H9 (cell line): ENCODE results near the gene NCOA4. TPM values are rescaled to one million over a fixed set of nuclear protein-coding genes. Genes with fewer than 3 reads are reported as not detected.
"Not testable (repeated sequence)": the region's sequence is repeated elsewhere in the genome, so short reads cannot be mapped to it uniquely, and the experiment has no call there.

Source experiments
- DNase-seq: peaks from one replicate; pipeline ENCODE4 v3.0.0-alpha.2; 2017
- H2AFZ ChIP-seq: one replicate; pipeline ENCODE4 v1.6.1; 2013; ENCODE audit warnings: mild to moderate bottlenecking, low read length, control low read depth, moderate library complexity
- H2AK5ac ChIP-seq: 2 replicates; pipeline ENCODE4 v1.6.1; 2013; ENCODE audit warnings: low read length, control low read depth, mixed read lengths; ENCODE audit not compliant: insufficient read length
- H2BK120ac ChIP-seq: one replicate; pipeline ENCODE4 v1.6.1; 2013; ENCODE audit warnings: low read depth, mild to moderate bottlenecking, low read length, control low read depth, inconsistent platforms; ENCODE audit not compliant: poor library complexity, severe bottlenecking
- H2BK12ac ChIP-seq: 2 replicates; pipeline ENCODE4 v1.6.1; 2013; ENCODE audit warnings: low read length, control low read depth, mixed read lengths, low read depth; ENCODE audit not compliant: insufficient read length
- H2BK15ac ChIP-seq: 2 replicates; pipeline ENCODE4 v1.6.1; 2013; ENCODE audit warnings: low read depth, low read length, control low read depth
- H2BK20ac ChIP-seq: one replicate; pipeline ENCODE4 v1.6.1; 2013; ENCODE audit warnings: low read depth, mild to moderate bottlenecking, low read length, control low read depth, inconsistent platforms; ENCODE audit not compliant: poor library complexity, severe bottlenecking
- H2BK5ac ChIP-seq: 2 replicates; pipeline ENCODE4 v1.6.1; 2013; ENCODE audit warnings: low read length, control low read depth, mixed read lengths; ENCODE audit not compliant: insufficient read length
- H3K14ac ChIP-seq: 2 replicates; pipeline ENCODE4 v1.6.1; 2013; ENCODE audit warnings: low read length, control low read depth; ENCODE audit not compliant: insufficient read depth
- H3K18ac ChIP-seq: 2 replicates; pipeline ENCODE4 v1.6.1; 2013; ENCODE audit warnings: low read depth, mild to moderate bottlenecking, mixed read lengths, low read length, control low read depth; ENCODE audit not compliant: insufficient read length
- H3K23ac ChIP-seq: 2 replicates; pipeline ENCODE4 v1.6.1; 2013; ENCODE audit warnings: low read length, control low read depth, mixed read lengths, low read depth; ENCODE audit not compliant: insufficient read length
- H3K23me2 ChIP-seq: 2 replicates; pipeline ENCODE4 v1.6.1; 2013; ENCODE audit warnings: low read depth, mild to moderate bottlenecking, mixed read lengths, low read length, control low read depth; ENCODE audit not compliant: insufficient read length, poor library complexity, severe bottlenecking
- H3K27ac ChIP-seq: 2 replicates; pipeline ENCODE4 v1.5.1; 2013; ENCODE audit warnings: low read length, control low read depth, mixed read lengths, low read depth; ENCODE audit not compliant: insufficient read length
- H3K27me3 ChIP-seq: 2 replicates; pipeline ENCODE4 v1.6.1; 2013; ENCODE audit warnings: low read length, control low read depth, inconsistent platforms; ENCODE audit not compliant: insufficient read depth
- H3K4ac ChIP-seq: 2 replicates; pipeline ENCODE4 v1.6.1; 2013; ENCODE audit warnings: low read depth, mild to moderate bottlenecking, control low read depth, inconsistent platforms, low read length, moderate library complexity
- H3K4me1 ChIP-seq: 2 replicates; pipeline ENCODE4 v1.6.1; 2013; ENCODE audit warnings: low read length, control low read depth, inconsistent platforms; ENCODE audit not compliant: insufficient read depth
- H3K4me2 ChIP-seq: 2 replicates; pipeline ENCODE4 v1.6.1; 2013; ENCODE audit warnings: low read length, control low read depth, mixed read lengths; ENCODE audit not compliant: insufficient read length, insufficient read depth
- H3K56ac ChIP-seq: 2 replicates; pipeline ENCODE4 v1.6.1; 2013; ENCODE audit warnings: low read depth, mild to moderate bottlenecking, mixed read lengths, low read length, control low read depth; ENCODE audit not compliant: insufficient read length
- H3K79me1 ChIP-seq: 2 replicates; pipeline ENCODE4 v1.6.1; 2013; ENCODE audit warnings: low read depth, mild to moderate bottlenecking, moderate library complexity, low read length, control low read depth, inconsistent platforms; ENCODE audit not compliant: insufficient read depth, poor library complexity, severe bottlenecking
- H3K79me2 ChIP-seq: 2 replicates; pipeline ENCODE4 v1.6.1; 2013; ENCODE audit warnings: low read length, control low read depth, inconsistent platforms; ENCODE audit not compliant: insufficient read depth
- H3K9ac ChIP-seq: 2 replicates; pipeline ENCODE4 v1.6.1; 2013; ENCODE audit warnings: low read length, control low read depth, mixed read lengths; ENCODE audit not compliant: insufficient read length; ENCODE audit errors: extremely low read depth
- H3K9me3 ChIP-seq: one replicate; pipeline ENCODE4 v1.6.1; 2013; ENCODE audit warnings: low read depth, low read length, inconsistent platforms; ENCODE audit not compliant: control insufficient read depth
- H3T11ph ChIP-seq: one replicate; pipeline ENCODE4 v1.6.1; 2013; ENCODE audit warnings: mild to moderate bottlenecking, low read length, control low read depth, inconsistent platforms
- H4K20me1 ChIP-seq: one replicate; pipeline ENCODE4 v1.6.1; 2013; ENCODE audit not compliant: control insufficient read depth, insufficient read length, insufficient read depth
- H4K5ac ChIP-seq: 2 replicates; pipeline ENCODE4 v1.6.1; 2013; ENCODE audit warnings: low read depth, mild to moderate bottlenecking, mixed read lengths, low read length, control low read depth; ENCODE audit not compliant: insufficient read length
- H4K8ac ChIP-seq: replicated peaks from 2 replicates; pipeline ENCODE4 v1.6.1; 2013; ENCODE audit warnings: low read length, control low read depth, mixed read lengths, low read depth; ENCODE audit not compliant: insufficient read length
- H4K91ac ChIP-seq: 2 replicates; pipeline ENCODE4 v1.6.1; 2013; ENCODE audit warnings: low read depth, mild to moderate bottlenecking, moderate library complexity, mixed read lengths, low read length, control low read depth; ENCODE audit not compliant: insufficient read length
- H3K27ac Mint-ChIP-seq, 3 experiments: 2 replicates in 2 of 3; 3 replicates in 1 of 3; pipeline ENCODE4 v1.8.0; 2020 to 2021; ENCODE audit warnings: mixed read lengths in 3 of 3, mild to moderate bottlenecking in 1 of 3, moderate library complexity in 1 of 3
- H3K27me3 Mint-ChIP-seq: 2 replicates; pipeline ENCODE4 v1.8.0; 2021; ENCODE audit warnings: low read depth, mild to moderate bottlenecking, moderate library complexity, mixed read lengths
- H3K36me3 Mint-ChIP-seq, 3 experiments: 2 replicates in 2 of 3; 3 replicates in 1 of 3; pipeline ENCODE4 v1.8.0; 2020 to 2021; ENCODE audit warnings: low read depth in 3 of 3, mixed read lengths in 3 of 3; ENCODE audit not compliant: insufficient read depth in 1 of 3
- H3K4me1 Mint-ChIP-seq, 2 experiments: 2 replicates each; pipeline ENCODE4 v1.8.0; 2020; ENCODE audit warnings: mixed read lengths in 2 of 2
- H3K4me3 Mint-ChIP-seq, 2 experiments: 2 replicates in 1 of 2; 3 replicates in 1 of 2; pipeline ENCODE4 v1.8.0; 2020 to 2021; ENCODE audit warnings: mild to moderate bottlenecking in 2 of 2, mixed read lengths in 2 of 2, moderate library complexity in 1 of 2
- H3K9me3 Mint-ChIP-seq, 2 experiments: 2 replicates in 1 of 2; 3 replicates in 1 of 2; pipeline ENCODE4 v1.8.0; 2020; ENCODE audit warnings: mild to moderate bottlenecking in 2 of 2, mixed read lengths in 2 of 2, moderate library complexity in 1 of 2
- WGBS: extraction: QIAGEN DNeasy Blood & Tissue Kit; methylation state at CpG from one replicate; pipeline ENCODE4 v1.1.7; 2013; ENCODE audit warnings: missing lambda C conversion rate, low lambda C conversion rate, mixed read lengths; ENCODE audit not compliant: insufficient read length; ENCODE audit errors: extremely low coverage; 5-methylcytosine and 5-hydroxymethylcytosine counted together
- total RNA-seq: library from RNA; stranded (reverse); gene quantifications from 2 replicates; pipeline ENCODE4 v1.2.1, GENCODE V29; 2021

Gene NCOA4
- total RNA-seq, 1 experiment from 2014 or later, result 83.3 TPM

DNA sequence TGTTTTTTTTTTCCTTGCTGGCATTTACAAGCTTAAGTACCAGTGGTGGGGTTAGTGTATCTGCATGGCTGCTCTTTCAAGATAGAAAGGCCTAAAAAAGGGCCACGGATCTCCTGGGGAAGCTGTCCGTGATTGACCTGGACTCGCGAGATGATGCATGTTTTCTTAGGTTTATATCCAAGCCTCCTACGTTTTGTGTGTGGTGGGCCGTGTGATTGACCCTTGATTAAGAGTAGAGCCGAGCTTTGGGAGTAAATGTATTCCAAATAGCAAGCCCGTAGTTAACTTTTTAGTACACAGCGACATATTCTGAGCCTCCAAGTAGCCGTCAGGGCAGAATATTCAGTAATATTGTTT is 57.6 kb downstream of the NCOA4 start:
- H4K5ac ChIP-seq, H3K4me1 ChIP-seq, H2BK15ac ChIP-seq, H4K91ac ChIP-seq, H3K27me3 ChIP-seq, H2BK120ac ChIP-seq, H3K4ac ChIP-seq, H2BK5ac ChIP-seq, H4K8ac ChIP-seq, H3K56ac ChIP-seq, H4K20me1 ChIP-seq, H3K79me1 ChIP-seq, H3K23me2 ChIP-seq, H3K9me3 ChIP-seq, H3K27ac ChIP-seq, H2AK5ac ChIP-seq, H3T11ph ChIP-seq, H3K9me3 Mint-ChIP-seq, H3K18ac ChIP-seq, H3K27me3 Mint-ChIP-seq, H3K23ac ChIP-seq, H2AFZ ChIP-seq, H2BK12ac ChIP-seq, DNase-seq, H2BK20ac ChIP-seq: not testable (repeated sequence)
- H3K79me2 ChIP-seq, result peaks cover 23% of the 10 kb centered on the region; the same call in 1 of the 2 replicates
- Mint-ChIP-seq H3K4me3 (peak overlapping the region; percentile 99), H3K27ac (peak overlapping the region; percentile 97 to 100 (median 99)), H3K4me1 (peaks cover 13 to 22% of the 10 kb centered on the region in 2 experiments), H3K36me3 (peaks cover 9 to 28% (median 23%) of the 10 kb centered on the region in 3 experiments; a peak in 5 of 7 replicates)
- H3K14ac ChIP-seq, result peak overlapping the region; percentile 68; the same call in 1 of the 2 replicates
- H3K9ac ChIP-seq, result peak overlapping the region; percentile 91
- H3K4me2 ChIP-seq, result peak overlapping the region; percentile 57
- WGBS, result no CpG with 5 or more reads among the region's 10 CpGs

DNA sequence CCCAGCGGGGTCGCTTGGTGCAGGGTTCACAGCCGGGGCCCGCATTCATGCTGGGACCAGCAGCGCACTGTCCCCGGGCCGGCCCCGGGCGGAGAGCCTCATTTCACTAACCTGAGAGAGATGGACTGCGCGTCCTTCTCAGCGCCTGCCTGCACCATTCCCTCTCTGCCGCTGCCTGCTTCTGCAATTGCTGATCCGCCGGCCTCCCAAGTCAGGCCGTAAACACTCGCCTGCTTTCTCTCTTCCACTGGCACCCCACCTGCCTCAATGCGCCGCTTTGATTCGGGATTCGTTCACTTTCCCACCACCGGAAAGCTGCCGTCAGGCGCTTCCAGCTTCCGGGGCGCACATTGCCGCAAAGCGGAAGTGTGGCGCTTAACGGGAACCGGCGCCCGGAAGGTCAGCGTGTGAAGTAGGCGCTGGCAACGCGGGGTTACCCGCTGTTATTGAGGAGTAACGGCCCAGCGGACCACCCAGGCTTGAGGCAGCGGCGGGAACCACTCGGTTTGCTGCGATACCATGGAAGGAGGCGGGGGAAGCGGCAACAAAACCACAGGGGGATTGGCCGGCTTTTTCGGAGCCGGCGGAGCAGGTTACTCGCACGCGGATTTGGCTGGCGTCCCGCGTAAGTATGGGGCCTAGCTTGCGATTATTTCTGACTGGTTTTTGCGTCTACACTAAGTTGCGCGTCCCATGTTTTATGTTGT is 58.2 kb downstream of the NCOA4 start, which contains the start of gene TIMM23:
TIMM23 (plus strand) TSS at position 384 of the 707 bp plus-strand sequence; CDS start at position 520, 136 bp downstream.
- not testable (repeated sequence) for H3K56ac ChIP-seq, H3T11ph ChIP-seq, H4K8ac ChIP-seq, H4K20me1 ChIP-seq, H3K4ac ChIP-seq, H2AFZ ChIP-seq, H2BK20ac ChIP-seq, H3K27ac ChIP-seq, H3K23ac ChIP-seq, H3K4me1 ChIP-seq, H4K91ac ChIP-seq, H3K27me3 ChIP-seq, H2BK5ac ChIP-seq, H2AK5ac ChIP-seq, H4K5ac ChIP-seq, H2BK15ac ChIP-seq, H3K27me3 Mint-ChIP-seq, H3K23me2 ChIP-seq, H3K9me3 ChIP-seq, H3K79me1 ChIP-seq, H2BK120ac ChIP-seq, H3K9me3 Mint-ChIP-seq, H2BK12ac ChIP-seq
- peak within 1 kb of the TSS; percentile 97 to 100 (median 99) for H3K27ac Mint-ChIP-seq
- H3K36me3 Mint-ChIP-seq, result peaks cover 9 to 25% (median 21%) of the 10 kb centered on the region in 3 experiments; a peak in 5 of 7 replicates
- H3K9ac ChIP-seq, result peak within 1 kb of the TSS; percentile 91
- H3K4me2 ChIP-seq, result peak within 1 kb of the TSS; percentile 67
- peaks cover 13 to 22% of the 10 kb centered on the region in 2 experiments for H3K4me1 Mint-ChIP-seq
- WGBS, result no CpG with 5 or more reads among the region's 60 CpGs
- peak; percentile 87 for DNase-seq
- H3K4me3 Mint-ChIP-seq, result peak within 1 kb of the TSS; percentile 99
- H3K79me2 ChIP-seq, result peaks cover 23% of the 10 kb centered on the region; the same call in 1 of the 2 replicates
- peak within 1 kb of the TSS; percentile 80; the same call in 1 of the 2 replicates for H3K14ac ChIP-seq
- peak within 1 kb of the TSS; percentile 85 for H3K18ac ChIP-seq
